ENCODE measurements around the gene VCP. TPM values are rescaled to one million over a fixed set of nuclear protein-coding genes. Genes with fewer than 3 reads are reported as not detected.

VCP gene
- polyA plus RNA-seq, 1 donor (not counting 4 experiments of a cell fraction or from before 2014, with no cell fraction given) = 414 TPM

DNA sequence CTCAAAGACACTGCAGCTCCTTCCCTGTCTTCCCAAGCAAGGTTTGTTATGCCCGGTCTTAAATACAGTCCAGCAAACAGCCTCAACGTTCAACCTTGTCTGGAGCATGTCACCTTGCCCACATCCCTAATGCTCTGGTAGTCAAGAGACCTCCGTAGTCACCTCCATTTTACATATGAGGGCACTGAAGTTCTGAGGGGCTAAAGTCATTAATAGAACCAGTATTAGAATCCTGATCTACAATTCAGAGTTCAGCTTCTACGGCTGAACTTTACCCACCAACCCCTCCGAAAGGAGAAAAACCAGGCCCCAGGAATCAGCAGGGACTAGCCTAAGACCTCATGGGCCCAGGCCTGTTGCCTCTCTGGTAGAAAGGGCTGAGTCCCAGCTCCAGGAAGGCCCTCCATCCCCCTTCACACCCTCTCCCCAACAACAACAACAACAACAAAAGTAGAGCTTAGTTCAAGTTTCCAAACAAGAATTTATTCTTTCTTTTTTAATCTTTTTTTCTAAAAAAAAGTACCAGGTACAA lies 31.3 kb upstream of the VCP start:
- dilution Hi-C loops (cut with MboI; ENCODE audit: extremely low pct_ligation_motif_present, low sequenced_read_pairs) = no loop called here
- Histone ChIP-seq H3K27ac (ENCODE audit: control insufficient read depth, insufficient read depth, low read length) (peak overlapping the region; percentile 92), H3K36me3 (ENCODE audit: control insufficient read depth in 2 of 2, extremely low read depth in 1 of 2, insufficient read depth in 2 of 2, low read length in 2 of 2) (peaks cover 48 to 55% of the 10 kb centered on the region in 2 experiments), H3K4me3 (ENCODE audit: control insufficient read depth in 2 of 3, extremely low read depth in 1 of 3, insufficient read depth in 2 of 3, low read depth in 1 of 3, low read length in 3 of 3) (peak overlapping the region; percentile 68 to 88 (median 77)), H3K9me3 (ENCODE audit: control insufficient read depth, low read depth, low read length) (no peaks in the 10 kb centered on the region), H3K9me1 (ENCODE audit: control insufficient read depth, extremely low read depth, insufficient read depth, low read length) (no peaks in the 10 kb centered on the region), H3K79me2 (ENCODE audit: control insufficient read depth, insufficient read depth, low read length) (peaks cover 25% of the 10 kb centered on the region), H2AFZ (ENCODE audit: control insufficient read depth, low read length) (peak overlapping the region; percentile 90), H3K4me2 (ENCODE audit: control insufficient read depth, extremely low read depth, insufficient read depth, low read depth, low read length) (peak overlapping the region; percentile 100), H3K4me1 (ENCODE audit: control insufficient read depth, extremely low read depth, insufficient read depth, low read length) (peaks cover 17% of the 10 kb centered on the region), H4K20me1 (ENCODE audit: control insufficient read depth, extremely low read depth, insufficient read depth, low read length) (no peaks in the 10 kb centered on the region), H3K9ac (ENCODE audit: control insufficient read depth, extremely low read depth, insufficient read depth, low read length) (peak overlapping the region; percentile 94), H3K27me3 (ENCODE audit: control insufficient read depth, extremely low read depth, insufficient read depth, low read length) (no peaks in the 10 kb centered on the region)
- FAIRE-seq (no peak), DNase-seq (ENCODE audit: low read depth, low spot score) (no peak)
- TF ChIP-seq, protein P1, sequence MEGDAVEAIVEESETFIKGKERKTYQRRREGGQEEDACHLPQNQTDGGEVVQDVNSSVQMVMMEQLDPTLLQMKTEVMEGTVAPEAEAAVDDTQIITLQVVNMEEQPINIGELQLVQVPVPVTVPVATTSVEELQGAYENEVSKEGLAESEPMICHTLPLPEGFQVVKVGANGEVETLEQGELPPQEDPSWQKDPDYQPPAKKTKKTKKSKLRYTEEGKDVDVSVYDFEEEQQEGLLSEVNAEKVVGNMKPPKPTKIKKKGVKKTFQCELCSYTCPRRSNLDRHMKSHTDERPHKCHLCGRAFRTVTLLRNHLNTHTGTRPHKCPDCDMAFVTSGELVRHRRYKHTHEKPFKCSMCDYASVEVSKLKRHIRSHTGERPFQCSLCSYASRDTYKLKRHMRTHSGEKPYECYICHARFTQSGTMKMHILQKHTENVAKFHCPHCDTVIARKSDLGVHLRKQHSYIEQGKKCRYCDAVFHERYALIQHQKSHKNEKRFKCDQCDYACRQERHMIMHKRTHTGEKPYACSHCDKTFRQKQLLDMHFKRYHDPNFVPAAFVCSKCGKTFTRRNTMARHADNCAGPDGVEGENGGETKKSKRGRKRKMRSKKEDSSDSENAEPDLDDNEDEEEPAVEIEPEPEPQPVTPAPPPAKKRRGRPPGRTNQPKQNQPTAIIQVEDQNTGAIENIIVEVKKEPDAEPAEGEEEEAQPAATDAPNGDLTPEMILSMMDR (optimal IDR thresholded peaks at IDR 0.05 in 1 of 3, IDR thresholded peaks at IDR 0.05 in 1 of 3, conservative IDR thresholded peaks at IDR 0.05 in 1 of 3; ENCODE audit: extremely low read depth in 1 of 3, insufficient read depth in 2 of 3, low read length in 3 of 3) = no peak
- TF ChIP-seq EZH2 (IDR thresholded peaks at IDR 0.05; ENCODE audit: low read length) = no peak

DNA sequence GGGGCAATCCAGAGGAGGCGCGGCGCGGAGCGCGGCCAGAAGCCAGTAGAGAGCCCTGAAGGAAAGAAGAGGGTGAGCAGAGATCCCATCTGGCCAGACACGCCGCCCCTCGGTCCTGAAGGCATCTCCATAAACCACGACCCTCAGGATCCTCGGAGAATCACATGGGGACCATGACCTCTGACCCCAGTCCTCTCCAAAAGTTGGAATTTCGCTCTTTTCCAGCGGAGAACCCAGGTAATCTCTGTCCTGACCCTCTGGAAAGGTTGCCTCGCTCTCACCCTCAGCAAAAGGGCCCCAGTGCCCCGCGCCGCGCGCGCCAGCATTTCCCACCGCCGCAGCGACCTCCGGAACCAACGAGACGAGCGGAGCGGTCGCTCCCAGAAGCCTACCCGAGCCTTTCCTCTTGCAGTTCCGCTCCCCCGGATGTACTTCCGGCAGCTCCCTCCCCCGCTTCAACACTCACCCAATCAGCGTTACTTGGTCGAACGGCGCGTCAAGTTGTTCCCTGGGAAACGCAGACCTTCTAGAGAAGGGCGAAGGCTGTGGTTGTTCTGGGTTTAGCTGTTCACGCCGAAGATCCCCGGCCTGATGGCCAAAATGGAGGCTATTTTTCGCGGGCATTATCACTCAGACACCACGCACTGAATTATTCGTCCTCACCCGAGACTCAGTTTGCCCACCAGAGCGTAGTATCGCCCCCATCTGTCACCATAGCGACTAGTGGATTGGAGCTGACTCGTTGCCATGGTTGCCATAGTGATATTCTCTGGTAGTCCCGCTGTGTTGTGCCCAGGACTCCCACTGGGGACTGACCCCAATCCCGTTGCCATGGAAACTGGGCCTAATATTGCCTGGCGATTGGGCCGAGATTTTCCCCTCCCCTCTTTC lies 30.6 kb upstream of the VCP start, which contains the start of gene STOML2:
Gene STOML2 (minus strand): TSS at position 363 of the 891 bp plus-strand sequence. CDS start 37 bp downstream, at position 326.
- peaks cover 21% of the 10 kb centered on the region for H3K79me2 ChIP-seq (ENCODE audit: control insufficient read depth, insufficient read depth, low read length)
- TF ChIP-seq EZH2 (IDR thresholded peaks at IDR 0.05; ENCODE audit: low read length) = no peak
- no peaks in the 10 kb centered on the region for H3K9me3 ChIP-seq (ENCODE audit: control insufficient read depth, low read depth, low read length)
- peaks cover 45 to 49% of the 10 kb centered on the region in 2 experiments for H3K36me3 ChIP-seq (ENCODE audit: control insufficient read depth in 2 of 2, extremely low read depth in 1 of 2, insufficient read depth in 2 of 2, low read length in 2 of 2)
- peak within 1 kb of the TSS; percentile 100 for H3K4me2 ChIP-seq (ENCODE audit: control insufficient read depth, extremely low read depth, insufficient read depth, low read depth, low read length)
- dilution Hi-C loops (cut with MboI; ENCODE audit: extremely low pct_ligation_motif_present, low sequenced_read_pairs) = no loop called here
- FAIRE-seq (peak; percentile 80), DNase-seq (ENCODE audit: low read depth, low spot score) (no peak)
- no peaks in the 10 kb centered on the region for H3K9me1 ChIP-seq (ENCODE audit: control insufficient read depth, extremely low read depth, insufficient read depth, low read length)
- peak within 1 kb of the TSS; percentile 92 for H3K27ac ChIP-seq (ENCODE audit: control insufficient read depth, insufficient read depth, low read length)
- no peaks in the 10 kb centered on the region for H4K20me1 ChIP-seq (ENCODE audit: control insufficient read depth, extremely low read depth, insufficient read depth, low read length)
- H3K4me3 ChIP-seq (ENCODE audit: control insufficient read depth in 2 of 3, extremely low read depth in 1 of 3, insufficient read depth in 2 of 3, low read depth in 1 of 3, low read length in 3 of 3) = peak within 1 kb of the TSS; percentile 68 to 88 (median 77)
- H2AFZ ChIP-seq (ENCODE audit: control insufficient read depth, low read length) = peak within 1 kb of the TSS; percentile 90
- peak within 1 kb of the TSS; percentile 94 for H3K9ac ChIP-seq (ENCODE audit: control insufficient read depth, extremely low read depth, insufficient read depth, low read length)
- H3K27me3 ChIP-seq (ENCODE audit: control insufficient read depth, extremely low read depth, insufficient read depth, low read length) = no peaks in the 10 kb centered on the region
- peaks cover 17% of the 10 kb centered on the region for H3K4me1 ChIP-seq (ENCODE audit: control insufficient read depth, extremely low read depth, insufficient read depth, low read length)
